Measurements from ENCODE around the gene TBC1D8.

DNA sequence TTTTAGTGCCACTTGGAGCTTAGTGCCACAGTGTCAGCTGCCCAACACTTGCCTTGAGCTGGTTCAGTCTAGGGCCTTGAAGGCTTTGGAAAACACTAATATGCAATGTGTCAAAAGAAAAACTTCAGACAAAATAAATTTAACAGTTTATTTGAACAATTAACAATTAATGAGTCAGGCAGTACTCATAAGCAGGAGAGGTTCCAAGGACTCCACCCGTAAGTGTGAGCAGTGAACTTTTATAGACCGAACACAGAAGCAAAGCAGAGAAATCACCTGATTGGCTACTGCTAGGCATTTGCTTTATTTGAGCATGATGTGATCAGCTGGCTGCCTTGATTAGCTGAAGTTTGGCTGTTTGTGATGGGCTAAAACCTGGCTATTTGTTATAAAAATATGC, 49.5 kb upstream of the TBC1D8 start:
- TF ChIP-seq, protein P1, sequence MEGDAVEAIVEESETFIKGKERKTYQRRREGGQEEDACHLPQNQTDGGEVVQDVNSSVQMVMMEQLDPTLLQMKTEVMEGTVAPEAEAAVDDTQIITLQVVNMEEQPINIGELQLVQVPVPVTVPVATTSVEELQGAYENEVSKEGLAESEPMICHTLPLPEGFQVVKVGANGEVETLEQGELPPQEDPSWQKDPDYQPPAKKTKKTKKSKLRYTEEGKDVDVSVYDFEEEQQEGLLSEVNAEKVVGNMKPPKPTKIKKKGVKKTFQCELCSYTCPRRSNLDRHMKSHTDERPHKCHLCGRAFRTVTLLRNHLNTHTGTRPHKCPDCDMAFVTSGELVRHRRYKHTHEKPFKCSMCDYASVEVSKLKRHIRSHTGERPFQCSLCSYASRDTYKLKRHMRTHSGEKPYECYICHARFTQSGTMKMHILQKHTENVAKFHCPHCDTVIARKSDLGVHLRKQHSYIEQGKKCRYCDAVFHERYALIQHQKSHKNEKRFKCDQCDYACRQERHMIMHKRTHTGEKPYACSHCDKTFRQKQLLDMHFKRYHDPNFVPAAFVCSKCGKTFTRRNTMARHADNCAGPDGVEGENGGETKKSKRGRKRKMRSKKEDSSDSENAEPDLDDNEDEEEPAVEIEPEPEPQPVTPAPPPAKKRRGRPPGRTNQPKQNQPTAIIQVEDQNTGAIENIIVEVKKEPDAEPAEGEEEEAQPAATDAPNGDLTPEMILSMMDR (IDR thresholded peaks at IDR 0.05) = no peak
- no peak for TF ChIP-seq POLR2A (IDR thresholded peaks at IDR 0.05)
